A673 (cell line): ENCODE data around the gene EFNA3. TPM values are rescaled to one million over a fixed set of nuclear protein-coding genes. Genes with fewer than 3 reads are reported as not detected.

ENCODE experiments used
- BruUV-seq: library from RNA; stranded (reverse); fragments of 400-500 nt; replicated peaks from 2 replicates; lab custom pipeline; 2021; lab: Mats Ljungman, UMichigan
- CTCF ChIA-PET: fragments of 300-600 bp; sonication (Branson Sonifier 250); formaldehyde crosslinking; loops from one replicate; lab custom pipeline; 2022; ENCODE audit warnings: antibody characterized with exemption; lab: Charles Lee
- POLR2A ChIA-PET: fragments of 300-600 bp; sonication (Branson Sonifier 250); formaldehyde crosslinking; loops from one replicate; lab custom pipeline; 2022; ENCODE audit warnings: antibody characterized with exemption; ENCODE audit not compliant: low non-redundant PET; lab: Charles Lee
- DNase-seq: peaks from one replicate; pipeline ENCODE4 v3.0.0-alpha.2; 2015; ENCODE audit warnings: low spot score
- H3K27ac ChIP-seq: fragments of 200-600 bp; sonication (generic); 2 replicates; pipeline ENCODE4 v1.5.1; 2016; ENCODE audit warnings: mixed run types, low read depth, mild to moderate bottlenecking, mixed read lengths, antibody characterized with exemption, low read length; ENCODE audit not compliant: poor library complexity, severe bottlenecking
- H3K27me3 ChIP-seq: fragments of 200-600 bp; sonication (generic); replicated peaks from 2 replicates; pipeline ENCODE4 v1.6.1; 2017; ENCODE audit warnings: mixed run types, low read depth, mild to moderate bottlenecking, mixed read lengths, antibody characterized with exemption, low read length; ENCODE audit not compliant: insufficient read depth, poor library complexity
- H3K36me3 ChIP-seq: fragments of 200-600 bp; sonication (generic); 2 replicates; pipeline ENCODE4 v1.6.1; 2016; ENCODE audit warnings: mixed run types, mild to moderate bottlenecking, mixed read lengths, antibody characterized with exemption, low read length; ENCODE audit not compliant: insufficient read depth, poor library complexity, severe bottlenecking
- H3K4me1 ChIP-seq: fragments of 200-600 bp; sonication (generic); 2 replicates; pipeline ENCODE4 v1.6.1; 2017; ENCODE audit warnings: mixed run types, mild to moderate bottlenecking, mixed read lengths, antibody characterized with exemption, low read length; ENCODE audit not compliant: insufficient read depth, poor library complexity, severe bottlenecking
- H3K4me3 ChIP-seq: fragments of 200-600 bp; sonication (generic); 2 replicates; pipeline ENCODE4 v1.5.1; 2016; ENCODE audit warnings: low read depth, mixed run types, mild to moderate bottlenecking, mixed read lengths, low read length; ENCODE audit not compliant: poor library complexity, severe bottlenecking
- H3K9me3 ChIP-seq: fragments of 200-600 bp; sonication (generic); 2 replicates; pipeline ENCODE4 v1.6.1; 2016; ENCODE audit warnings: mixed run types, low read depth, mild to moderate bottlenecking, mixed read lengths, antibody characterized with exemption, low read length; ENCODE audit not compliant: poor library complexity, severe bottlenecking
- CTCF ChIP-seq: fragments of 300-800, 200-600 bp; sonication (generic); conservative IDR thresholded peaks from 2 replicates; pipeline ENCODE4 v1.5.1; 2017; ENCODE audit warnings: low read depth, mild to moderate bottlenecking, antibody characterized with exemption, low read length, moderate library complexity, mixed read lengths
- EZH2 ChIP-seq: fragments of 200-600 bp; sonication (generic); IDR thresholded peaks from 2 replicates; pipeline ENCODE4 v1.6.1; 2017; ENCODE audit warnings: borderline replicate concordance, low read depth, mild to moderate bottlenecking, mixed read lengths, antibody characterized with exemption, low read length; ENCODE audit not compliant: poor library complexity, severe bottlenecking
- intact Hi-C: fragments of 100-400 bp; cut with micrococcal nuclease; formaldehyde crosslinking; loops from one replicate; pipeline ENCODE4 v1.10.0; 2022; ENCODE audit not compliant: unreplicated experiment
- total RNA-seq: library from RNA; stranded (reverse); gene quantifications from 2 replicates; pipeline ENCODE4 v1.2.3, GENCODE V29; 2021

Gene EFNA3
- total RNA-seq, 1 experiment from 2014 or later = 5.8 TPM

DNA sequence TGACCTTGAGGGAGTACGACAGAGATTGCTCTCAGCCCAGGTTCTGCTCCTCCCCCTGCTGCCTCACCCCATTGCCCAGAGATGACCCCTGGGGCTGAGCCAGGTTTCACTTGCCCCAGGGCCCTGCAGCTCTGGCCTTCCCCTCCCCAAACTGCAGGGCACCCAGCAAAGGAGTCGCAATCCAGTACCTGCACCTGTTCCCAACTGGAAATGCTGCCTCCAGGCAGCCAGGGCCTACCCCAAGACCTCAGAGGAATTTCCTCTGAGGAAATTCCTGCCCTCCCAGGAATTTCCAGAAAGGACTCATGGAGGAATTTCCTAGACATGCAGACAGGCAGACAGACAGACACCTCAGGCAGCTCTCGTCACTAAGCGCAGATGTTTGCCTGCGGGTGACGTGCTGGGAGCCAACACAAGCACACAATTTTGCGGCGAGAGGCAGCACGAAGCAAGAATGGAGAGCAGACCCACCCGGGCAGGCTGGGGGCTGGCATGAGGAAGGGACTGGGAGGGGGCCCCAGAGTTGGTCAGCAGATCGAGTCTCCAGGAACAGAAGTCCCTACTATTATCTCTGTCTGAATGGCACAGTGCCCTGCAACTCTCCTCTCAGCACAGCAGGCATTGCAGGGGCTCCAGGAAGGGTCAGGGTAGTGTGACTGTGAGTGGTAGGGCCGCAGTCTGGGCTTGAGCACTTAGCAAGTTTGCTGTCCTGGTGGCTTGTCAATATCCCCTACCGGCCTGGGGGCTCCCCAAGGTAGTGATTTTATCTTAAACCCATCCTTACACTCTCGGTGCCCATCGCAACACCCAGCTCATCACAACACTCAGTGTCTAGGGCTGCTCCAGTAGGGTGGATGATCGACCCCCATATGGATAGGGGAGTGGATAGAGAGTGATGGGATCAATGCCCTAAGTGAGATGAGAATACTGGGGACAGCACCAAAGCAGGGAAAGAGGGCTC is 46.1 kb downstream of the EFNA3 start:
- no peaks in the 10 kb centered on the region for H3K36me3 ChIP-seq
- ChIA-PET POLR2A (no interaction called here), CTCF (interaction anchor here (1.3 kb wide), 1 partner anchor 33 kb away, joined by 6 read pairs; no protein-coding TSS in a partner anchor)
- DNase-seq = no peak
- TF ChIP-seq EZH2 (no peak), CTCF (no peak)
- H3K4me1 ChIP-seq = peaks cover 30% of the 10 kb centered on the region
- intact Hi-C loops = loop anchor here (5.0 kb wide), 1 partner anchor 32 kb away; no protein-coding TSS in a partner anchor
- H3K4me3 ChIP-seq = no peak overlapping the region
- no TSS peak for BruUV-seq
- H3K27ac ChIP-seq = no peak overlapping the region
- H3K27me3 ChIP-seq = no peaks in the 10 kb centered on the region
- no peaks in the 10 kb centered on the region for H3K9me3 ChIP-seq

- no peak for DNase-seq
- Histone ChIP-seq H3K9me3 (no peaks in the 10 kb centered on the region), H3K4me1 (peaks cover 35% of the 10 kb centered on the region), H3K27ac (no peak overlapping the region), H3K36me3 (no peaks in the 10 kb centered on the region), H3K4me3 (no peak overlapping the region), H3K27me3 (no peaks in the 10 kb centered on the region)
- BruUV-seq = no TSS peak
- ChIA-PET POLR2A (no interaction called here), CTCF (interaction anchor here (1.3 kb wide), 1 partner anchor 34 kb away, joined by 6 read pairs; no protein-coding TSS in a partner anchor)
- intact Hi-C loops = loop anchor here (5.0 kb wide), 1 partner anchor 33 kb away; no protein-coding TSS in a partner anchor
- TF ChIP-seq CTCF (no peak), EZH2 (no peak)
Measured at GRCh38 chr1:155125511-155125945, 46.9 kb downstream of the EFNA3 start.

DNA sequence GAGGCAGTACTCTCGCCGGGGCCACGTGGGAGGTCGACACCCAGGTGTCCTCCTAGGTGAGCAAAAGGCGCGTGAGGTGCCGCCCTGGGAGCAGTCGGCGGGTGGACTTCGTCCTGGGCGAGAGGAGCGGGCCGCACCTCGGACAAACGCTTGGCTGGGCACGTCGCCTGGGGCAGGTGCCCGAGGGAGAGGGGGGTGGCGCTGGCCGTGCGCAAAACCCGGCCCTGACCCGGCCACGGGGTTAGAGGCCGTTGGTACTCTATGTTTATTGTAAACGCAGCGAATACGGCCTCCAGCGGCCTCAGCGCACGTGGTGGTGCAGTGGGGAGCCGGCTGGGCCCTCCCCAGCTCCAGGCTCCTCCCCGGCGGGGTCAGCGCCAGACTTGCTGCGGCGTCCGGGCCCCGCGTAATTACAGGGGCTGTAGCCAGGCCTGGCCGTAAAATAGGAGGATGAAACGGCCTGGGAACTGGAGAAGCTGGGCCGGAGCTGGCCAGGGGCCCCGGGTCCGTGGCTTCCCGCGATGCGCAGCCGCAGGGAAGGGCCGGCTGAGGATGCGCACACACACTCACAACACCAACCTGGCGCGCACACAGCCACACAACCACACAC is 47.4 kb downstream of the EFNA3 start:
- ChIA-PET CTCF (interaction anchor here (1.3 kb wide), 1 partner anchor 34 kb away, joined by 6 read pairs; no protein-coding TSS in a partner anchor), POLR2A (no interaction called here)
- TF ChIP-seq EZH2 (no peak), CTCF (no peak)
- intact Hi-C loops = loop anchor here (5.0 kb wide), 1 partner anchor 34 kb away; no protein-coding TSS in a partner anchor
- Histone ChIP-seq H3K9me3 (no peaks in the 10 kb centered on the region), H3K27me3 (no peaks in the 10 kb centered on the region), H3K27ac (no peak overlapping the region), H3K36me3 (no peaks in the 10 kb centered on the region), H3K4me3 (peak overlapping the region; percentile 56), H3K4me1 (peaks cover 35% of the 10 kb centered on the region)
- no TSS peak for BruUV-seq
- DNase-seq = no peak
